ENCODE measurements around the gene NCBP1. TPM values are rescaled to one million over a fixed set of nuclear protein-coding genes. Genes with fewer than 3 reads are reported as not detected.
"Not testable (repeated sequence)": the region's sequence is repeated elsewhere in the genome, so short reads cannot be mapped to it uniquely, and the experiment has no call there.

The NCBP1 gene
- total RNA-seq, 1 donor from 2014 or later, result 30.6 TPM

DNA sequence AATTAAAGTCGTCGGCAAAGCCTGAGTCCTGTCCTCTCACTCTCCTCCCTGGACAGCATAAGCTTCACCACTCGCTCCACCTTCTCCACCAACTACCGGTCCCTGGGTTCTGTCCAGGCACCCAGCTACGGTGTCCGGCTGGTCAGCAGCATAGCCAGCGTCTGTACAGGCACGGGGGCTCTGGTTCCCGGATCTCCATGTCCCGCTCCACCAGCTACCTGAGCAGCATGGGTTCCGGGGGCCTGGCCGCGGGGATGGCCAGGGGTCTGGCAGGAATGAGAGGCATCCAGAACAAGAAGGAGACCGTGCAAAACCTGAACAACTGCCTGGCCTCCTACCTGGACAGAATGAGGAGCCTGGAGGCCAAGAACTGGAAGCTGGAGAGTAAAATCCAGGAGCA is 65.2 kb downstream of the NCBP1 start:
- Histone ChIP-seq H3K27me3 (ENCODE audit: control insufficient read depth, insufficient read depth, low read length) (no peaks in the 10 kb centered on the region), H3K36me3 (ENCODE audit: control insufficient read depth, insufficient read depth, low read length) (no peaks in the 10 kb centered on the region), H3K4me3 (ENCODE audit: low read depth, low read length) (no peak overlapping the region)
- TF ChIP-seq, protein P1, sequence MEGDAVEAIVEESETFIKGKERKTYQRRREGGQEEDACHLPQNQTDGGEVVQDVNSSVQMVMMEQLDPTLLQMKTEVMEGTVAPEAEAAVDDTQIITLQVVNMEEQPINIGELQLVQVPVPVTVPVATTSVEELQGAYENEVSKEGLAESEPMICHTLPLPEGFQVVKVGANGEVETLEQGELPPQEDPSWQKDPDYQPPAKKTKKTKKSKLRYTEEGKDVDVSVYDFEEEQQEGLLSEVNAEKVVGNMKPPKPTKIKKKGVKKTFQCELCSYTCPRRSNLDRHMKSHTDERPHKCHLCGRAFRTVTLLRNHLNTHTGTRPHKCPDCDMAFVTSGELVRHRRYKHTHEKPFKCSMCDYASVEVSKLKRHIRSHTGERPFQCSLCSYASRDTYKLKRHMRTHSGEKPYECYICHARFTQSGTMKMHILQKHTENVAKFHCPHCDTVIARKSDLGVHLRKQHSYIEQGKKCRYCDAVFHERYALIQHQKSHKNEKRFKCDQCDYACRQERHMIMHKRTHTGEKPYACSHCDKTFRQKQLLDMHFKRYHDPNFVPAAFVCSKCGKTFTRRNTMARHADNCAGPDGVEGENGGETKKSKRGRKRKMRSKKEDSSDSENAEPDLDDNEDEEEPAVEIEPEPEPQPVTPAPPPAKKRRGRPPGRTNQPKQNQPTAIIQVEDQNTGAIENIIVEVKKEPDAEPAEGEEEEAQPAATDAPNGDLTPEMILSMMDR (IDR thresholded peaks at IDR 0.05; ENCODE audit: insufficient read depth, low read length, poor library complexity, severe bottlenecking), result no peak
- no peak for DNase-seq (ENCODE audit: low read depth)

DNA sequence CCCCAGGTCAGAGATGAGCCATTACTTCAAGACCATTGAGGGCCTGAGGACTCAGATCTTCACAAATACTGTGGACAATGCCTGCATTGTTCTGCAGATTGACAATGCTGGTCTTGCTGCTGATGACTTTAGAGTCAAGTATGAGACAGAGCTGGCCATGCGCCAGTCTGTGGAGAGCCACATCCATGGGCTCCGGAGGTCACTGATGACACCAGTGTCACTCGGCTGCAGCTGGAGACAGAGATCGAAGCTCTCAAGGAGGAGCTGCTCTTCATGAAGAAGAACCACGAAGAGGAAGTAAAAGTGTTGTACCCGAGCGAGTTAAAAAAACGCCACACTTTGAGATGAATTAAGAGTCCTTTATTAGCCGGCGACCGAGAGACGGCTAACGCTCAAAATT is 65.7 kb downstream of the NCBP1 start:
- H3K27me3 ChIP-seq (ENCODE audit: control insufficient read depth, insufficient read depth, low read length); DNase-seq (ENCODE audit: low read depth); H3K4me3 ChIP-seq (ENCODE audit: low read depth, low read length); H3K36me3 ChIP-seq (ENCODE audit: control insufficient read depth, insufficient read depth, low read length): not testable (repeated sequence)

DNA sequence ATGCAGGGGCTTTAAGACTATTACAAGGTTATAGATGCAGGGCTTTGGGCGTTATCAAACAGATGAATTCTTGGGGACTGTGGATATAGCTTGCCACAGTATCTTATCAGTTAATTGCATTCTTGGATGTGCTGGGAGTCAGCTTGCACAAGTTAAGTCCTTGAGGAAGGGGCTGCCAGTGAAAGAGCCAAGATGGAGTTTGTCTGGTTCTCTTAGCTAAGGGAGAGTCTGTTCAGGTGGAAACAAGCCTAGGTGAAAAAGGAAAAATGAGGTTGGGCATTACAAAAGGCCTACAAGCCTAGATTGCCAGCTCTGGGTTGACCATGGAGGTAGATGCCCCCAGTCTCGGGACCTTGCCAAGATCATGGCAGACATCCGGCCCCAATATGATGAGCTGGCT is 66.2 kb downstream of the NCBP1 start:
- not testable (repeated sequence) for DNase-seq (ENCODE audit: low read depth); H3K36me3 ChIP-seq (ENCODE audit: control insufficient read depth, insufficient read depth, low read length); H3K27me3 ChIP-seq (ENCODE audit: control insufficient read depth, insufficient read depth, low read length); H3K4me3 ChIP-seq (ENCODE audit: low read depth, low read length)

DNA sequence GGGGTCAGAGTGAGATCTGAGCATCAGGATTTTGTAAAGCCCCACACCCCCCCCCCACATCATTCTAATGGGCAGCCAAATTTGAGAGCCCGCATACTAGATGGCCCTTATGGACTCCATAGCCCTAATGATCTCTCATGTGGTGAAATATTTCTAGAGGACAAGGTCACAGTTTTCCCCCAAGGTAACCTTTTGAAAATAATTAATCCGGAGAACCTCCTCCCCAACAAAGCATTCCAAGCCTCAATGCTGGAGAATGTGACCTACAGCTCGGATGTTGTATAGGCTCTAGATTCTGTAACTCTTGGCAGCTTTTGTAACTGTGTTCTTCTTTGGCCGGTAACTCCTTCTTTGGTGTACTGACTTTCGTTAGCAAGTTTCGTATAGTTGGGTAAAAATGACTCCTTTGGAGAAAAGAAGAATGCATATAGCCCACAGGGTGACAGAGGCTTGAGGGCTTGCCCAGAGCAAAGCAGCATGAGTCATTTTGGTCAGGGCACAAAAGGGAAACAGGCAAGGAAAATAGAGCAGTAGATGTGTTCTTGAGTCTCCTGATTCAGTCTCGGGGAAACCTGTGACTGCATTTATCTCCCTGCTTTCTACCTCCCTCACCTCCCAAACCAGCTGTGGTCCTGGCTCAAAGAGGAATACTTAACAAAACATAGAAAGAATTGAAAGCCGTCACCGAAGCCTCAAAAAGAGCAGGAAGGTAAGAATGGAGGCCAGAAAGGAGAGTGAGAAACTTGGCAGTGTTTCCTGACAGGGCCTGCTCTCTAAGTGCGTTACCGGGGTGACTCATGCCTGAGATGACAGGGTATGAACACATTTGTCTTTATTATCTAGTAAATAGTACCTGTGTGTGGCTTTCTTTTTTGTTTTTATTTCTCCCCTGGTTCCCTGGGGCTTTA is 70.1 kb downstream of the NCBP1 start:
- TF ChIP-seq, protein P1 (IDR thresholded peaks at IDR 0.05; ENCODE audit: insufficient read depth, low read length, poor library complexity, severe bottlenecking), result no peak
- Histone ChIP-seq H3K4me3 (ENCODE audit: low read depth, low read length) (no peak overlapping the region), H3K27me3 (ENCODE audit: control insufficient read depth, insufficient read depth, low read length) (peaks cover 3% of the 10 kb centered on the region), H3K36me3 (ENCODE audit: control insufficient read depth, insufficient read depth, low read length) (no peaks in the 10 kb centered on the region)
- DNase-seq (ENCODE audit: low read depth), result peak; percentile 93

DNA sequence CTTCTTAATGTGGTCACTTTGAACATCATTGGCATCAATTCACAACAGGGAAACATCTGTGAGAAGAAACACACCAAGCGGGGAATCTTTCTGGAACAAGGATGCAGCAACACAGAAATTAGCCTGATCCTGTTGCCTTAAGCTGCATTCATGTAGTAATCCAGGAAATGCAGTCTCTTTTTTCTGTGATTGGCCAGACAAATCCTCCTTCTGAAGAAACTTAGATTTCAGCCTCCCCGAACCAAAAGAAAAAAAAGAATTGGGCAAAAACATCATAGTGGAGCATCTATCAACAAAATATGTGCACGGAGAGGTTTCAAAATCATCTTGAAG is 70.7 kb downstream of the NCBP1 start:
- Histone ChIP-seq H3K27me3 (ENCODE audit: control insufficient read depth, insufficient read depth, low read length) (peaks cover 3% of the 10 kb centered on the region), H3K36me3 (ENCODE audit: control insufficient read depth, insufficient read depth, low read length) (no peaks in the 10 kb centered on the region), H3K4me3 (ENCODE audit: low read depth, low read length) (no peak overlapping the region)
- no peak for DNase-seq (ENCODE audit: low read depth)
- TF ChIP-seq, protein P1 (IDR thresholded peaks at IDR 0.05; ENCODE audit: insufficient read depth, low read length, poor library complexity, severe bottlenecking), result no peak

DNA sequence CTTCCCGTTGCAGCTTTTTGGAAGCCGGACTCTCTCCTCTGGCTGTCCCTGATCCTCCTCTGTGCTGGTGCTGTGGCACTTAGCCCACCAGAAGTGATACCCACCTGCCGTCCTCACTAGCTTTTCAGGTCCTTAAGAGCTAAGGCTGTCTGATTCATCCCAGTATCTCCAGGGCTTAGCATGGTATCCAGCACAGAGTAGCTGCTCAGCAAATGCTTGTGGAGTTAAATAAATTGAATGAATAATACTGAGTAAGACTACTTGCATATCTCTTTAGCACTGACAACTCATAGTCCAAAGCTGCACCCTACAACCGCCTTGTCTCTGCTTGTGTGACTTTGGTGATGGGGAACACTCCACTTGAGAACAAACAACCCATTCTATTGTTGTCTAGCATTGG is 71.2 kb downstream of the NCBP1 start:
- TF ChIP-seq, protein P1 (IDR thresholded peaks at IDR 0.05; ENCODE audit: insufficient read depth, low read length, poor library complexity, severe bottlenecking), result no peak
- no peak for DNase-seq (ENCODE audit: low read depth)
- H3K36me3 ChIP-seq (ENCODE audit: control insufficient read depth, insufficient read depth, low read length), result no peaks in the 10 kb centered on the region
- H3K4me3 ChIP-seq (ENCODE audit: low read depth, low read length), result no peak overlapping the region
- peaks cover 3% of the 10 kb centered on the region for H3K27me3 ChIP-seq (ENCODE audit: control insufficient read depth, insufficient read depth, low read length)
